IMR-90 (cell line): ENCODE measurements around the gene PDK4.

ENCODE experiments used
- MXI1 ChIP-seq: IDR thresholded peaks from 2 replicates; pipeline ENCODE4 v1.6.1; 2012; ENCODE audit warnings: low read depth, mild to moderate bottlenecking, low read length, moderate library complexity, borderline replicate concordance
- POLR2A ChIP-seq: IDR thresholded peaks from 2 replicates; pipeline ENCODE4 v1.6.1; 2012; ENCODE audit warnings: mild to moderate bottlenecking, low read depth, low read length
- RAD21 ChIP-seq: IDR thresholded peaks from 2 replicates; pipeline ENCODE4 v1.6.1; 2012; ENCODE audit warnings: low read length, improper control_type of control experiment
- RCOR1 ChIP-seq: IDR thresholded peaks from 2 replicates; pipeline ENCODE4 v1.6.1; 2012; ENCODE audit warnings: mild to moderate bottlenecking, low read length, improper control_type of control experiment; ENCODE audit not compliant: insufficient replicate concordance
- TF ChIP-seq, protein P1 (sequence below): conservative IDR thresholded peaks from 2 replicates; pipeline ENCODE4 v1.5.1; 2012; ENCODE audit warnings: mild to moderate bottlenecking, low read depth, low read length, improper control_type of control experiment
- TF ChIP-seq, protein P2 (sequence below): fragments of 150-350 bp; IDR thresholded peaks from 2 replicates; pipeline ENCODE4 v1.6.1; 2017; ENCODE audit warnings: mild to moderate bottlenecking, antibody characterized with exemption, low read length, low read depth

DNA sequence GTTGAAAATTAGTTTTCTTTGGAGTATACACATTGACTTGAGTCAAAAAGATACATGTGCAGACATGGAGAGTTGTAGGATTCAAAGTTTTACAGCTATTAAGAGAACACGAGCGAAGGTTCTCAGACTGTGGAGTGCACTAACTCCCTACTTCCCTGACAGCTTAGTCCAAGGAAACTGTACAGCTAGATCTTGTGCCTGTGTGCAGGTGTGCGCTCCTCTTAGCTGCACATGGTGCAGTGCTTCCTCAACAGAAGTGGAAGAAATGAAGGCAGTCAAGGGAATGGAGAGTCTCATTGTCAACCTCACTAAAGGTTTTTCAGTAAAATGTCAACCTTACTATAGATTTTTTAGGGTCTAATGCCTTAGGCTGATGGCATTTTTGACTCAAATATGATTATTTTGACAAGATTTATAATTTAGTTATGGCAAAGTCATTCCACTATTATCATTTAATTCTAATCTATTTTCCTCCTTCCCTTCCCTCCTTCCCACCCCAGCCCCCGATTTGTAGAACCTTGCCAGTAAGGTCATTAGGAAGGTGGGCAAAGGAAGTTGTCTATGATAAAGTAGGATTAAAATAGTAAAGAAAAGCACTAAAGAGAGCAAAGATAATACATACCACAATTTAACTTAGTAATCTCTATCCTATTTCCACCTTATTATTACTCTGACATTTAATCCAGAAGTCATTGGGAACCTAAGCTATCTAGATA, 13.6 kb downstream of the PDK4 start:
- TF ChIP-seq, protein P1, sequence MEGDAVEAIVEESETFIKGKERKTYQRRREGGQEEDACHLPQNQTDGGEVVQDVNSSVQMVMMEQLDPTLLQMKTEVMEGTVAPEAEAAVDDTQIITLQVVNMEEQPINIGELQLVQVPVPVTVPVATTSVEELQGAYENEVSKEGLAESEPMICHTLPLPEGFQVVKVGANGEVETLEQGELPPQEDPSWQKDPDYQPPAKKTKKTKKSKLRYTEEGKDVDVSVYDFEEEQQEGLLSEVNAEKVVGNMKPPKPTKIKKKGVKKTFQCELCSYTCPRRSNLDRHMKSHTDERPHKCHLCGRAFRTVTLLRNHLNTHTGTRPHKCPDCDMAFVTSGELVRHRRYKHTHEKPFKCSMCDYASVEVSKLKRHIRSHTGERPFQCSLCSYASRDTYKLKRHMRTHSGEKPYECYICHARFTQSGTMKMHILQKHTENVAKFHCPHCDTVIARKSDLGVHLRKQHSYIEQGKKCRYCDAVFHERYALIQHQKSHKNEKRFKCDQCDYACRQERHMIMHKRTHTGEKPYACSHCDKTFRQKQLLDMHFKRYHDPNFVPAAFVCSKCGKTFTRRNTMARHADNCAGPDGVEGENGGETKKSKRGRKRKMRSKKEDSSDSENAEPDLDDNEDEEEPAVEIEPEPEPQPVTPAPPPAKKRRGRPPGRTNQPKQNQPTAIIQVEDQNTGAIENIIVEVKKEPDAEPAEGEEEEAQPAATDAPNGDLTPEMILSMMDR = no peak
- TF ChIP-seq, protein P2, sequence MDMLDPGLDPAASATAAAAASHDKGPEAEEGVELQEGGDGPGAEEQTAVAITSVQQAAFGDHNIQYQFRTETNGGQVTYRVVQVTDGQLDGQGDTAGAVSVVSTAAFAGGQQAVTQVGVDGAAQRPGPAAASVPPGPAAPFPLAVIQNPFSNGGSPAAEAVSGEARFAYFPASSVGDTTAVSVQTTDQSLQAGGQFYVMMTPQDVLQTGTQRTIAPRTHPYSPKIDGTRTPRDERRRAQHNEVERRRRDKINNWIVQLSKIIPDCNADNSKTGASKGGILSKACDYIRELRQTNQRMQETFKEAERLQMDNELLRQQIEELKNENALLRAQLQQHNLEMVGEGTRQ = no peak
- TF ChIP-seq RAD21 (no peak), POLR2A (no peak), MXI1 (no peak), RCOR1 (no peak)
